Keratinocyte (primary cell): ENCODE measurements around the gene BSG. TPM values are rescaled to one million over a fixed set of nuclear protein-coding genes. Genes with fewer than 3 reads are reported as not detected.

ENCODE experiments used
- DNase-seq: peaks from one replicate; pipeline ENCODE4 v3.0.0-alpha.2; 2011; ENCODE audit warnings: low read depth, missing footprints, low spot score
- FAIRE-seq: peaks from 2 replicates; lab custom pipeline; 2011; peaks lifted over from hg19 to GRCh38; lab: Jason Lieb, UNC
- H2AFZ ChIP-seq: 2 replicates; pipeline ENCODE4 v1.6.0; 2012; ENCODE audit warnings: low read length, control low read depth, inconsistent platforms; ENCODE audit not compliant: control insufficient read depth
- H3K27ac ChIP-seq: 2 replicates; pipeline ENCODE4 v1.5.1; 2011; ENCODE audit warnings: low read length; ENCODE audit not compliant: control insufficient read depth, insufficient read depth
- H3K27me3 ChIP-seq: 3 replicates; pipeline ENCODE4 v1.6.0; 2011; ENCODE audit warnings: low read length; ENCODE audit not compliant: control insufficient read depth, insufficient read depth; ENCODE audit errors: extremely low read depth
- H3K36me3 ChIP-seq, 2 experiments: 2 replicates in 1 of 2; 3 replicates in 1 of 2; pipeline ENCODE4 v1.5.1; 2011; ENCODE audit warnings: low read length in 2 of 2, mild to moderate bottlenecking in 1 of 2; ENCODE audit not compliant: control insufficient read depth in 2 of 2, insufficient read depth in 2 of 2; ENCODE audit errors: extremely low read depth in 1 of 2
- H3K4me1 ChIP-seq: 3 replicates; pipeline ENCODE4 v1.5.1; 2011; ENCODE audit warnings: low read length; ENCODE audit not compliant: control insufficient read depth, insufficient read depth; ENCODE audit errors: extremely low read depth
- H3K4me2 ChIP-seq: 3 replicates; pipeline ENCODE4 v1.6.0; 2011; ENCODE audit warnings: low read depth, low read length; ENCODE audit not compliant: control insufficient read depth, insufficient read depth; ENCODE audit errors: extremely low read depth
- H3K4me3 ChIP-seq, 3 experiments: fragments of 200-600 bp in 1 of 3; sonication (generic) in 1 of 3; 2 replicates in 2 of 3; 3 replicates in 1 of 3; pipeline ENCODE4 v1.5.1; 2011 to 2016; ENCODE audit warnings: low read length in 3 of 3, mild to moderate bottlenecking in 3 of 3, control low read depth in 2 of 3, inconsistent platforms in 1 of 3, low read depth in 1 of 3, mixed read lengths in 1 of 3, mixed run types in 1 of 3, moderate library complexity in 1 of 3; ENCODE audit not compliant: control insufficient read depth in 2 of 3, insufficient read depth in 2 of 3; ENCODE audit errors: extremely low read depth in 1 of 3
- H3K79me2 ChIP-seq: 2 replicates; pipeline ENCODE4 v1.6.0; 2012; ENCODE audit warnings: low read length; ENCODE audit not compliant: control insufficient read depth, insufficient read depth
- H3K9ac ChIP-seq: 3 replicates; pipeline ENCODE4 v1.6.0; 2011; ENCODE audit warnings: low read length; ENCODE audit not compliant: control insufficient read depth, insufficient read depth; ENCODE audit errors: extremely low read depth
- H3K9me1 ChIP-seq: 3 replicates; pipeline ENCODE4 v1.6.0; 2011; ENCODE audit warnings: low read length; ENCODE audit not compliant: control insufficient read depth, insufficient read depth; ENCODE audit errors: extremely low read depth
- H3K9me3 ChIP-seq: 2 replicates; pipeline ENCODE4 v1.5.1; 2012; ENCODE audit warnings: low read depth, low read length; ENCODE audit not compliant: control insufficient read depth
- H4K20me1 ChIP-seq: 3 replicates; pipeline ENCODE4 v1.6.0; 2011; ENCODE audit warnings: low read length; ENCODE audit not compliant: control insufficient read depth, insufficient read depth; ENCODE audit errors: extremely low read depth
- EZH2 ChIP-seq: IDR thresholded peaks from one replicate; pipeline ENCODE4 v1.6.1; 2012; ENCODE audit warnings: inconsistent platforms, mild to moderate bottlenecking, low read length, moderate library complexity
- dilution Hi-C: fragments of 300-500 bp; cut with MboI; formaldehyde crosslinking; loops from one replicate; pipeline ENCODE4 v1.7.0; 2020; ENCODE audit warnings: low sequenced_read_pairs; ENCODE audit not compliant: extremely low pct_ligation_motif_present
- polyA plus RNA-seq, 5 experiments: library from polyadenylated mRNA; depleted of rRNA in 3 of 5; stranded (reverse) in 3 of 5; stranded (forward) in 1 of 5; unstranded in 1 of 5; fragments of >200 nt; gene quantifications; 1 replicate in 1 of 5; 2 replicates in 3 of 5; 3 replicates in 1 of 5; pipeline versions ENCODE4 v1.2.1 to v1.2.3, GENCODE V29; 2011 to 2012; ENCODE audit warnings: missing spikeins in 2 of 5, low read depth in 1 of 5, low replicate concordance in 1 of 5
- TF ChIP-seq, protein P1 (sequence below), 3 experiments: IDR thresholded peaks in 1 of 3; conservative IDR thresholded peaks in 1 of 3; optimal IDR thresholded peaks in 1 of 3; 2 replicates in 2 of 3; 3 replicates in 1 of 3; pipeline versions ENCODE3 to v1.5.1; 2011; ENCODE audit warnings: low read length in 3 of 3, mild to moderate bottlenecking in 3 of 3, moderate library complexity in 2 of 3, control low read depth in 1 of 3, inconsistent platforms in 1 of 3; ENCODE audit not compliant: insufficient read depth in 2 of 3; ENCODE audit errors: extremely low read depth in 1 of 3

The BSG gene
- polyA plus RNA-seq, 1 donor (not counting 4 experiments of a cell fraction or from before 2014, with no cell fraction given), result 388 TPM

DNA sequence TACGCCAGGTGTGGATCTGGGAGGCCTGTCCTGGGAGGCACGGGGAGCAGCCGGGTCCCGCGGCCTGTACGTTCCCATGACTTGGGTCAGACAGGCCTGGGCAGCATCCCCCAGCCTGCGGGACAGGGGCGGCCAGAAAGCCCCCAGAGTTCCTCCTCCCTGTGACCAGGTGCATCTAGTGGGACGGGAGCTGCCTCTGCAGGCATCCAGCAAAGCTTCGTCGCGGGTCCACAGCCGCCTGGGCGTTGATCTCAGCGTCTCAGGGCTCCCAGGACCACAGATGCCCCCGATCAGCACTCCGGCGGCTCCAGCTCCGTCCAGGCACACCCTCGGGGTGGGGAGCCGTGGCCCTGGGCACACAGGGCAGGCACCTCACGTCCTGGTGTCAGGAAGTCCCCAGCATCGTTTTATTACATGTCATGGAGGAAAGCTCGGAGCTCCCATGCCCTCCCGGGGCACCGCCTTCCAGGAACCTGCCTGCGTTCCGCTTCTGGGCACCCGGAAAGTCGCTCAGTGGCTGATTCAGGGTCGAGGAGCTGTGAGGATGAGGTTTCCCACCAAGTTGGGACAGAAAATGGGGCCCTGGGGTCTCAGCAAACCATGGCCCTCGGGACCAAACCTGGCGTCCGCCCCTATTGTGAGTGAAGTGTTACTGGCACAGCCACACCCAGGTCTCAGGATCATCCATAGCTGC lies 30.1 kb upstream of the BSG start:
- FAIRE-seq (no peak), DNase-seq (no peak)
- Histone ChIP-seq H3K27me3 (no peaks in the 10 kb centered on the region), H3K36me3 (peaks cover 9 to 17% of the 10 kb centered on the region in 2 experiments), H3K79me2 (peaks cover 3% of the 10 kb centered on the region), H4K20me1 (no peaks in the 10 kb centered on the region), H3K4me3 (no peak overlapping the region), H3K4me1 (no peaks in the 10 kb centered on the region), H3K9me3 (no peaks in the 10 kb centered on the region), H2AFZ (no peak overlapping the region), H3K27ac (no peak overlapping the region), H3K9ac (no peak overlapping the region), H3K4me2 (no peak overlapping the region), H3K9me1 (no peaks in the 10 kb centered on the region)
- dilution Hi-C loops, result no loop called here
- TF ChIP-seq, protein P1, sequence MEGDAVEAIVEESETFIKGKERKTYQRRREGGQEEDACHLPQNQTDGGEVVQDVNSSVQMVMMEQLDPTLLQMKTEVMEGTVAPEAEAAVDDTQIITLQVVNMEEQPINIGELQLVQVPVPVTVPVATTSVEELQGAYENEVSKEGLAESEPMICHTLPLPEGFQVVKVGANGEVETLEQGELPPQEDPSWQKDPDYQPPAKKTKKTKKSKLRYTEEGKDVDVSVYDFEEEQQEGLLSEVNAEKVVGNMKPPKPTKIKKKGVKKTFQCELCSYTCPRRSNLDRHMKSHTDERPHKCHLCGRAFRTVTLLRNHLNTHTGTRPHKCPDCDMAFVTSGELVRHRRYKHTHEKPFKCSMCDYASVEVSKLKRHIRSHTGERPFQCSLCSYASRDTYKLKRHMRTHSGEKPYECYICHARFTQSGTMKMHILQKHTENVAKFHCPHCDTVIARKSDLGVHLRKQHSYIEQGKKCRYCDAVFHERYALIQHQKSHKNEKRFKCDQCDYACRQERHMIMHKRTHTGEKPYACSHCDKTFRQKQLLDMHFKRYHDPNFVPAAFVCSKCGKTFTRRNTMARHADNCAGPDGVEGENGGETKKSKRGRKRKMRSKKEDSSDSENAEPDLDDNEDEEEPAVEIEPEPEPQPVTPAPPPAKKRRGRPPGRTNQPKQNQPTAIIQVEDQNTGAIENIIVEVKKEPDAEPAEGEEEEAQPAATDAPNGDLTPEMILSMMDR (optimal IDR thresholded peaks at IDR 0.05 in 1 of 3, IDR thresholded peaks at IDR 0.05 in 1 of 3, conservative IDR thresholded peaks at IDR 0.05 in 1 of 3; ENCODE audit: extremely low read depth in 1 of 3, insufficient read depth in 2 of 3, low read length in 3 of 3), result no peak
- no peak for TF ChIP-seq EZH2

- Histone ChIP-seq H2AFZ (no peak within 1 kb of the TSS), H3K36me3 (peaks cover 5 to 12% of the 10 kb centered on the region in 2 experiments), H3K9me1 (no peaks in the 10 kb centered on the region), H3K9me3 (no peaks in the 10 kb centered on the region), H3K9ac (no peak within 1 kb of the TSS), H4K20me1 (no peaks in the 10 kb centered on the region), H3K79me2 (no peaks in the 10 kb centered on the region), H3K4me1 (no peaks in the 10 kb centered on the region), H3K4me2 (no peak within 1 kb of the TSS), H3K27me3 (no peaks in the 10 kb centered on the region), H3K4me3 (no peak within 1 kb of the TSS), H3K27ac (no peak within 1 kb of the TSS)
- TF ChIP-seq, protein P1 (optimal IDR thresholded peaks at IDR 0.05 in 1 of 3, IDR thresholded peaks at IDR 0.05 in 1 of 3, conservative IDR thresholded peaks at IDR 0.05 in 1 of 3; ENCODE audit: extremely low read depth in 1 of 3, insufficient read depth in 2 of 3, low read length in 3 of 3), result no peak
- no peak for TF ChIP-seq EZH2
- no peak for FAIRE-seq
- dilution Hi-C loops, result no loop called here
- DNase-seq, result no peak
Measured at GRCh38 chr19:543910-544608, 28.3 kb upstream of the BSG start, which contains the start of gene GZMM. Gene GZMM, plus strand, starts transcription at chr19:544053. Its CDS starts 19 bp downstream, at chr19:544072.
